HG03520 (cell line): Measurements from ENCODE around the gene TRPC6.

Source experiments
- ATAC-seq: cut with Tn5 transposase; IDR thresholded peaks from one replicate; pipeline ENCODE4 v1.9.1; 2021; ENCODE audit warnings: mild to moderate bottlenecking, moderate library complexity; ENCODE audit not compliant: unreplicated experiment

The TRPC6 gene

GRCh38 chr11:101583251-101584128, at the start of gene TRPC6:
Gene TRPC6, minus strand, starts transcription at chr11:101584007. Its CDS starts 504 bp downstream, at chr11:101583503.
- ATAC-seq = no peak

- no peak for ATAC-seq
These were observed 36.2 kb upstream of the TRPC6 start for GRCh38 chr11:101620026-101620425.

GRCh38 chr11:101618709-101619108, 34.9 kb upstream of the TRPC6 start:
- ATAC-seq = no peak

GRCh38 chr11:101617735-101618332, 34.0 kb upstream of the TRPC6 start:
- no peak for ATAC-seq

GRCh38 chr11:101612481-101612880, 28.7 kb upstream of the TRPC6 start:
- ATAC-seq = no peak

- ATAC-seq = no peak
These were observed 17.1 kb upstream of the TRPC6 start for GRCh38 chr11:101600924-101601323.

- no peak for ATAC-seq
These were observed 3.2 kb upstream of the TRPC6 start for GRCh38 chr11:101586965-101587364.

- ATAC-seq = no peak
These were observed 848 bp upstream of the TRPC6 start for GRCh38 chr11:101584655-101585054.

GRCh38 chr11:101584129-101584515, 315 bp upstream of the TRPC6 start:
- no peak for ATAC-seq

GRCh38 chr11:101582989-101583250, 887 bp downstream of the TRPC6 start:
- no peak for ATAC-seq

- ATAC-seq = no peak
These were observed 1.4 kb downstream of the TRPC6 start for GRCh38 chr11:101582236-101582988.

GRCh38 chr11:101577461-101577860, 6.3 kb downstream of the TRPC6 start:
- no peak for ATAC-seq

GRCh38 chr11:101576456-101576855, 7.4 kb downstream of the TRPC6 start:
- ATAC-seq = no peak

GRCh38 chr11:101574886-101575285, 8.9 kb downstream of the TRPC6 start:
- no peak for ATAC-seq

GRCh38 chr11:101567071-101567470, 16.7 kb downstream of the TRPC6 start:
- ATAC-seq = no peak

GRCh38 chr11:101566626-101567025, 17.2 kb downstream of the TRPC6 start:
- ATAC-seq = no peak

- no peak for ATAC-seq
These were observed 20.6 kb downstream of the TRPC6 start for GRCh38 chr11:101563166-101563565.

GRCh38 chr11:101555366-101555765, 28.4 kb downstream of the TRPC6 start:
- no peak for ATAC-seq

GRCh38 chr11:101553891-101554292, 29.9 kb downstream of the TRPC6 start:
- ATAC-seq = peak; percentile 97

- no peak for ATAC-seq
These were observed 30.9 kb downstream of the TRPC6 start for GRCh38 chr11:101552888-101553287.

- no peak for ATAC-seq
These were observed 55.3 kb downstream of the TRPC6 start for GRCh38 chr11:101528541-101528940.
